Activated T-cell treated with anti-CD3 and anti-CD28 coated beads, Interleukin-2, amount 50 U/mL, for 48 hours (primary cell): ENCODE data around the gene NXPH3.

Experiments used
- DNase-seq, 2 experiments: peaks; one replicate each; pipeline ENCODE4 v3.0.0-alpha.2; 2020

NXPH3 gene

DNA sequence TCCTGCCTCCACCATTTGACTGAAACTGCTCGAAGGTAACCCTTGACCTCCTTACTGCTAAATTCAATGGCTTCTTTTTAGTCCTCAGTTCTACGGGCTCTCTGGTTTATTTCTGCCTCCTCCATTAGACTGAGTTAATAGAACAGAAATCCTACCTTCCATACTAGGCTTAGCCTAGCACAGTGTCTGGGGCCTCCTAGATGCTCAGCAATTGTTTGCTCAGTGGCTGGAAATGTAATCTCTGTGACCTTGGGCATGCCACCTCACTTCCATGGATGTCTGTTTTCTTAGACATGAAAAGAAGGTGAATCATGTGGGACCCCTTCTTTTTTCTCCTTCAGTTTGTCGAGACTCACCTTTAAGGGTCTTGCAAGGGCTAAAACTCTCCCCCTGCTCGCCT, 19.7 kb downstream of the NXPH3 start:
- DNase-seq: no peak

DNA sequence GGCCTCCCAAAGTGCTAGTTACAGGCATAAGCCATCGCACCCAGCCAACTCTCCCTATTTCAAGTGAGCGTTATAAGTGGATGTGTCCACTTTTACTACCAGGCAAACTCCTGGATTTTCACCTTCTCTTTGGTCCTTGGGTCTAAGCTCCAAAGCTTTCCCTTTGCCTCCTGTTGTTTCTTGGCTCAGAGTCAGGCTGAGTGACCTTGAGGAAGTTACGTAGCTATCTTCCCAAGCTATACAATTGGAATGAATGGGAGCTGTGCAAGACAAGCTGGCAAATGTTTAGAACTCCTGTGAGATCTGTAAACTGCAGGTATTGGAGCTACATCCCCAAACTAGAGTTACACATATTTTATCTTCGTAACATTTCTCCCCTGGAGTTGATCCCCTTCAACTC, 20.3 kb downstream of the NXPH3 start:
- no peak for DNase-seq

DNA sequence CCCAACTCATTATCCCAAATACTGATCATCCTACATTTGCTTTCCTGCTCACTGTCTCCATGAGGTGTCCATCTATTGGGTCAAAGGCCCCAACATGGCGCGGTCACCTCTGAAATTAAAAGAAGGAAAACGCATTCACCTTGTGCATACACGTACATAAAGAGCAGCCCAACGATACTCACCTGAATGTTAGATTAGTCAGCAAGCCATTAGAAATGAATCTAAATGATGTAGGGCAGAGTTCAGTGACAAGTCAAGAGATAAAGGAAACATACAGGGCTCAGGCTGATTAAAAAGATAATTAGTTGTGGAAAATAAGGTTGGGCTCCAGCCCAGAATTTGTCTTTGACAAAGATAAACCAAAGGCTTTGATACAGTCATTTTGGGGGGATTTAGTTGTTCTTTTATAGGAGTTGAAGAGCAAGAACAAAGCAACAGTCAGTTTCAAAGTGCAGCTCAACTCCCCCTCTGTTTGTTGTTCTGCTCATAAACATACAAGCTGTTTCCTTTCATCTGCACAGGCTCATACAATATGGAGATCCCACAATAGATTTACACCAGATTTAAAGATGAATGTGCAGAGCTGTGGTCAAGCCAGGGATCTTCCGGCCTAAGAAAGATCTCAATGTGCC, 21.1 kb downstream of the NXPH3 start:
- no peak for DNase-seq

DNA sequence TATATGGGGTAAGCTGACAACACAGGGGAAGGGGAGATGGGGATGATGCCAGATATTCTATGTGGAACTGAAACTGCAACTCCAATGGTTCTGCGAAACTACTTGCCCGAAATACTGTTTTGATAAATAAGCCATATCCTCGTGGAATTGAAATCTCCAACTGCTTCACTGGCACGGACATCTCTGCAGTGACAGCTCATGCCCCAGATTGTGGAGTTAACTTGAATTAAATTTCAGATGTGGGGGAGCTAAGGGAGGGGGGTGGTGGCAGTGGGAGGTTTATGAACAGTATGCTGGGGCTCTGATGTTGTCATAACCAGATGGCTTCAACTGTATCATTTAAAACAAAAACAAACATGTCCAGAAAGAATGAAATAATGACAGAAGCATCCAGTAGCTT, 21.8 kb downstream of the NXPH3 start:
- DNase-seq: no peak

DNA sequence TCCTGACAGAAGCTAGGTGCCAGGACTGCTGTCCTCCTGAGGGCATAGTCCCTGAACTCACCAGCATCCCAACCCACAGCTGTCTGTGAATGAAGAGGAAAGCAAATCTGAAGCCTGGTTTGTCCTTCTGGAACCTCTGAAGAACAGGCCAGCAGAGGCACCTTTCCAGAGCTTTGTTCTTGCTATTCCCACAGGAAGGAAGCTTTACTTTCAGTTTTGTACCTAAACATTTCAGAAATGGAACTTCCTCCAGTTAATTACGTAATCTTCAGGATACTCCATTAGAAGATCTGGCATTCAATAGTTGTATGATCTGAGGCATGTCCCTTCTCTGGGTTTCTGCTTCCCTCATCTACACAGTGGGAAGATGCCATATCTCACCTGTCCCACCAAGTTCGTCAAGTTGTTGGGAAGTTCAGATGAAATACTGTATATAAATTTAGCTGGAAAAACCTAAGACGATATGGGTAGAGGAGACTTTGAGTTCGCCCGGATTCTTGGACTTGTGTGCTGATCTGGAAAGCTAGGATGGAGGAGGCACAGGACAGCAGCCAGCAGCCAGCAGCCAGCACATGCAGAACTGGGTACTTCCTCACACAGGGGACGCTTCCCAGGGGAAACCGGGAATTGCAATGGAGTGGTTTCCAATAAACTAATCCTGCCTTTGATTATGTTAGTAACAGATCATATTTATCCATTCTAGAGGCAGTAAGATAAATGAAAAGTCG, 22.4 kb downstream of the NXPH3 start:
- DNase-seq: no peak

DNA sequence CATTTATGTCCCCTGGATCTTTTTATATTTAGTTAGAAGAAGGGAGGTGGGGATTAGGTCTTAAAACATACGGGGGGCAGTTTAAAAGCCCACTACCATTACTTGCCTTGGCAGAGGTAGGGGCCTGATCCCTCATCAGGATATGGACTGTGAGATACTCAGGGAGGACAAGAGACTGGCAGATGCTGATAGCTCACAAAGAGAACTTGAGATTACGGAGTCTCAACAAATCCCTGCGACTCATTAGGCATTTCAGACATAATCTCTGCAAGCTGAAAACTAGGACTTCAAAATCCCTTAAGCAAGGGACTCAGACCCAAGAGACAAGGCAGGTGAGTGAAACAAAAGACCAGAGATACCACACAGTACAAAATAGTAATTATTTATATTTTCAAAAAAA, 23.2 kb downstream of the NXPH3 start:
- no peak for DNase-seq

DNA sequence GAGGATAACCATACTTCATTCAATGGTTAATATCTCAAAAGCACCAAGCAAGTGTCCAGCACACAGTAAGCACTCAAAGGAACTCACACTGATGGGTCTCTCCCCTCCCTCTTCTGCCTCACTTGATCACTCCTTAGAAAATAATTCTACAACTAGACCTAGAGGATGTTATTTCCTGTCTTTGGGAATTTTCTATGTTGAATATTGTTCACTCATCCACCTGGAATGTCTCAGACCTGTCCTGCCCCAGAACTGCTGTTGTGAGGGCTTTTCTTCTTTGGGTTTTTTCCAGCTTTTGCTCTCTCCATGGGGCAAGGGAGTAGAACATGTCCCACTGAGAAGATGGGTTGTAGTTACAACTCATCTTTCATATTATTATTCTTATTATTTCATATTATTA, 25.3 kb downstream of the NXPH3 start:
- no peak for DNase-seq

DNA sequence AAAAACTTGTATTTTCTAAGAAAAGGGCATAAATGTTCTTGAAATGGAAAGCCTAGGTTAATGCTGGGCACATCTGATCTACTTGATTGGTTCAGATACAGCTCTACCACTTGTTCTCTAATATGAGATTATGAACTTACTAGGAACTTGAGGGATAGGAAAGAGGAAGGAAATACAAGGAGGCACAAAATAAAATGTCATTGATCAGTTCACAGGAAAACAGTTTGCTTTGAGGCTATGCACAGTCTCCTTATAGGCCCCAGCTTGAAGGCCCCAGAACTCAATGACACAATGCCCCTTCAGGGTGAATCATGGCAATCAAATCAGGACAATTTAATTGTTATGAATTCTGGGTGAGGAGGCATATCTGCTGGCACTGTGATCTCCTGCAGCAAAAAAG, 27.1 kb downstream of the NXPH3 start:
- no peak for DNase-seq

DNA sequence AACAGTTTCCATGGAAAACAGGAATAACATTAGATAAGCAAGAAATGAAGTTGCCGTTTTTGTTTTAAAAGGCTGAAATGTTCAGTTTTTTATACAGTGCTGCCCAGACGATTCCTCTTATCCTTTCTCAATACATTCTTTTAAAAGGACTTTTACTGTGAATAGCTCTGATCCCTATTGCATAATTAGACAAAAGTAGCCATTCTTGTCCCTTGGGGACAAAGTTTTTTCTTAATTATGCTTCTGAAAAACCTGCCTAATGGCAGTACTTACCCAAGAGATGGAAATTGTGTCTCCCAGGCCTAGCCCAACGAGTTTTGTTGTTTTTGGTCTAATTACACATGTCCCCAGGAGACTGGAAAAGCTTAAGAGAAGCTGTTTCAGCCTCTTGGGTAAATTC, 27.6 kb downstream of the NXPH3 start:
- DNase-seq: no peak

DNA sequence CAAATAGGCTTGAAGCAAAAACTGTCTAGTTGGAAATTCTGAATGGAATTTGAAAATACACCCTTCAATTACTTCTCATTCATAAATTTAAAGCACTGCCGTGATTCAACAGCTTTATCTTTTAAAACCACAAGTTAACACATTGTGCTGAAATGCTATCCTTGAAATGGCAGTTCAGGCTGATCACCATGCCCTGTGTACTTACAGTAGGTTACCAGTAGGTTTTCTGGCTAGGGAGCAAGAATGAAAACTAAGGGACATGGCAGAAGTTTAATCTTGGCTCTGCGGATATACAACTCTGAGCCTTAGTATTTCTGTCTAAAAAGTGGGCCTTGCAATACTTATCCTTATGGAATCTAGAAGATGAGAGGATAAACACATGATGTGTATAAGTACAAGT, 28.0 kb downstream of the NXPH3 start:
- no peak for DNase-seq

DNA sequence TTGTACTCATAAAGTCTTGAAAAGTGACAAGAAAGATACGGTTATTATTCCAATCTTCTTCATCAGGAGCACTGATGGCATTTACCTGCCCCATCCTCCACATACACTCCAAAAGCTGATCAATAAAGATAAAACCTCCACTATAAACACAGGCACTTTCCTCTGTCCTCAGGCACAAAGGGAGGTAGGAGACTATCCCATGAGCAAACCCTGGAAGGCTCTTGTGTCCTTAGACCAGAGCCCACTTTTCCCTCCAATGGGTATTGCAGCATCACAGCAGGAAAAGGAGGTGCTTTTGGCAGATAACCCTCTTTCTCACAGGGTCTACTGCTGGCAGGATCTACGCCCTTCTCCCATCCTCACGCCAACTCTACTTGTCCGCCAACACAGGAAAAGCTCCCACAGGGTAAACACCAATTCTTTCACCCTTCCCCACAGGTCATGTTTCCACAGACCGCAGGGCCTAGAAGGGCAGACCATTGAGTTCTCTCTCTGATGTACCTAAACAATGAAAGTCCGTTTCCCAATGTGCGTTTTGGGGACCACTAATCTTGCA, 28.7 kb downstream of the NXPH3 start:
- DNase-seq: no peak

DNA sequence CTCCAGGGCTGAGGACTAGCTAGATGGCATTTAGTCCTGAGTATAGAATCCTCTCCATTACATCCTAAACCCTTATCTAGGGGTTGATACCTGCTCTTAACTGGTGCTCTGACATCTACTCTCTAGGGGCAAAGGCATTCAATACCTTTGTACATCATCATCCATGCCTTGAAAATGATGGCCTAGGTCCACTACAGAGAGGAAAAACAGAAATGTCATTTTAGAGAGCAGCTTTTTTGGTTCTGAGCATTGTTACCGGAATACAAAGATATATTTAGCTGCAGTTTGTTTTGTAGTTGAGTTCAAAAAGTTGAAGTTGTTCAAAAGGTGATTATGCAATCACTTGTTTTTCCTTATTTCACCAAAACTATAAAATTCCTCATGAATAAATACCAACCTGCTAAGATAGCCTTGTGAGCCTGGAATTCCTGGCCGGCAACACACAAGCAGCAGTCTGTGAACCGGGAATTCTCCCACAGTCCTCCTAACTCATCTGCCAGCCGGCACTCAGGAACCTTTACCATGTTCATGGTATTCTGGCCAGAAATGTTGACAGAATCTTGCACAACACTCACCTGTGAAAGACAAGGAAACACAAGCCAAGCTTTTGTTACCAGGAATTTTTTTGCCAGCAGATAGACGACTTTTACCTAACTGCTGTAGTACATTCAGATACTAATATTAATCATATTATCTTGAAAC, 35.4 kb downstream of the NXPH3 start:
- no peak for DNase-seq

DNA sequence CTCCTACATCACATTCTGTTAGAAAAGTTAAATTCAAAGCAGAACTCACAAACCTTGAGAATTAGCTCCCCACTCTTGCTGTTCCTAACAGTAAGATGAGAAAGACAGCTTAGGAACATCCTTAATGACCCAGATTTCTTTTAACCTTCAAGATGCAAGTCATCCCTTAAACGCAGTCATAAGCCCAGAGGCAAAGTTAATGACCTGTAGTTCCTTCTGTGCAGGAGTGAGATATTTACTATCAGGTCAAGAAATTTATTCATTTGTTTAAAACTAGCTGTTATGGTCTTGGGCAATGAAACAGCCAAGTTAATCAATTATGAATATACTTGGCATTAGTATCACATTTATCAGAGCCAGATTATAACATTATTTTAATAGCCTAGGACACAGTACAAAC, 37.1 kb downstream of the NXPH3 start:
- no peak for DNase-seq

DNA sequence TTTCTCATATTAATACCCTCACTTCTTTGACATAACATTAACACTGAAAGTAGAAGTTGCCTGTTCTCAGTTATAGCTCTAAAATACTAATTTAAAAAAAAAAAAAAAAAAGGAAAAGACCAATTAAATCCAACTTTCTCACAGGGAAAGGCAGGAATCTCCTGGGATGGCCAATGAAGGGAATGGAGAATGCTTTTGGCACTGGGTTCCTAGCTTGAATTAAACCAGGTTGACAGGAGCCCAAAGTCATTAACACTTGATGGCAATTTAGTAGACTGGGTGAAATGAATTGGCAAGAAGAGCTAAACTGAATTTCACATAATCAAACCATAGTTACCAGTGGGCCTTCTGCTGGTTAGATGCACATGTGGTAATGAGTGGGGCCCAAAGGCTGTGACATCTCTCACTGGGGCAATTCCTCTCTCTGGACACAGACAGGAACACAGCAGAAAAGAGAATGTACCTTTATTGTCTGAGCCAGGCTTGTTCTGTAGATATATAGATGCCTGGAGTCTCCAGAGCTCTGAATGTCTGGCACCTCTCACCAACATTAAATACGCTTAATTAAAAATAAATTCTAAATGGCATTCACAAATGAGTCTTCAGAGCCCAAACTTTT, 37.6 kb downstream of the NXPH3 start:
- no peak for DNase-seq

DNA sequence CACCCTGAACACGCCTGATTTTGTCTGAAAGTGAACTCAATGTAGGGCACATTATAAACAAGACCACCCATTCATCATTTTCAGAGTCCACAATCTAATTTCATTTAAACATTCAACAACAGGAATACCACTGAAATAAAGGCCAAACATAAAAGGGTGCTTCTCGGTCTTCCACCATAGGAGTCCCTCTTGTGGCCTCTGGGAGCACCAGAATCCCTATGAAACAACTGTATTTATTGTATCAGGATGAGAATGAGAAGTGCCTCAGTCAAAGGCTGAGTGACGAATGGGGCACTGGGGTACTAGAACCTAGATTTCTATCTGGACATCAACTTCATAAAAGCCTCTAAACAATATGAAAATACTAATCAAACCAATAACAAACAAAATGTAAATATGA, 40.4 kb downstream of the NXPH3 start:
- DNase-seq: no peak

DNA sequence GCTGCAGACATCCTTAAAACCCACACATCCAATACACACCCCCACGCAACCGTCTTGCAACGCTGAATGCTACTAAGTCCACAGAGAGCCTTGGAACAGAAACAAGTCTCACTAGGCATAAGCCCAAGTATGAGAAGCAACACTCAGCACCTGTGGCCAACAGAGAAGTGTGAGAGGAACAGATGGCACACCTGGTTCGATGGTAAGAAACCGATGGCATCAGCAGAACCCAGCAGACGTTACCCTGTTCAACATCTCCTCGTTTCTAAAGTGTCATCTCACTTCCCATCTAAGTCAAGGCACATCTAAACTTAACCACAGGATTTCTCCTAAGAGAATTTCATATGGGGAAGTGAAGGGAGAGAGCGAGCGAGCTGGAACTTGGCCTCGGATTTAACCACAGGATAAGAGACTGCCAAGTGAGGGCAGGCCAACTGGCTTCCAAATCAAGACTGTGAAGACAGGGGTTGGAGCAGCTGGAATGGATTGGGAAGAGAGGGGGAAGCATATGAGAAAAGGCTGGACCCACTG, 41.0 kb downstream of the NXPH3 start:
- no peak for DNase-seq

DNA sequence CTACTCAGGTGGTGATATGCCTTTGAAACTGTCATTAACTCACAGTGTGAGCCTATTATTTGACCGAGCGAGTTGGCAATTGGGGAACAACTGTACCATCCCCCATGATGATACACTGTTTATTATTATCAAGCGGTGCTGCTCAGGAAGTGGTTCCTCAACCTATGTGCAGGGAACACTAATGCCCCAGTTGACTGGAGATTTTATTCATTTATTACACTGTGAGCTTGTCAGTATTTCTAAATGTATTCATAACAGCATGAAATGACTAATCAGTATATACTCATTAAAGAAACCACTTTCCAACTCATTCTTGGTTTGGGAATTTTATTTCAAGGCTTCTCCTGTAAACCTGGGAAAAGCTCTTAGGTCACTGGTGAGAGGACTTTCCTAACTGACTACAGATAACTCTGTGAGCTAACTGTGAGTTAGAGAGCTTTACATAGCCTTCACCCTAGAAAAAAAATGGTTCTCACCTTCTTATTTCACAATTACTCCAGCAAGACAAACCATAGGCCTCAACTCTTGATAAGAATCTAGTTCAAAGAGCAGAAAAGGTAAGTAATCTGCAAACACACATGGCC, 42.4 kb downstream of the NXPH3 start:
- DNase-seq: no peak

DNA sequence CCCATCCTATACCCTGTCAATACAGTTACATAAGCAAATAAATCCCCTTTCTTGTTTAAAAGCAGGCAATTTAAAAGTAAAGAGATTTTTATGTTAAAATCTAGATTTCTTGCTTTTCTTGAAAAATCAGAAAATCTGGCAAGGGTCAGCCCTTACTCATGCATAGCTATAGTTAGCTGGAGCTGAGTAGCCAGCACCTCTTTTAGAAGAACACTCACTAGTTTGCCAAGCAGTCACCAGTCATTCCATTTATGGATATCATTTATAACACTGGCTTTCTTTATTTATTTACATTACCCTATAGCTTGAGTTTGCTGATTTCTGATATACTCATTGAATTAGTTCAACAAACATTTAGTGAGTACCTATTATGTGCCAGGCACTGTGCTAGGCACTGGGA, 45.7 kb downstream of the NXPH3 start:
- no peak for DNase-seq

DNA sequence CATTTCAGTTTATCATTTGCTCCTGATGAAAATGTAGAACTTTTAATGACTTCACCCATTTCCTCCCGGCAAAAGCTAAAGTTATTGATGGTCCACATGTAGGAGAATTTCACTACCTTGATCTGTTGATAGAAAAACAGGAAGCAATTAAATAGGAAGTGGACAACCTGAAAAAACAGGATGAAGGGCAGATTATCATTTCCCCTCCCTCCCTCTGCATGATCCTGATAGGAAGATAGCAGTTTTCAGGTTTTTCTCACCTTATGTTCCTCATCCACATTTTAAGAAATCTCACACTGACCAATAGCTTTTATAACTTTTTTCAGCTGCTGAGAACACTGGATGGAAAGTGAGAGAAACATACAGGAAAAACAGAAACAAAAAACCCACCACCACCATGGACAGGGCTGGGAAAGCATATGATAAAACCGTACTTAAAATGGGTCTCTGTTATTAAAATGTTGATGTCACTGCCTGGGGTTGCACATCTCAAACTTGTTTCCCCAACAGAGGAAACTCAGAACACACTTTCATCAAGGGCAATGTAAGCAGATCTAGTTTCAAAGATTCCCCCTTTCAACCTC, 46.4 kb downstream of the NXPH3 start:
- no peak for DNase-seq

DNA sequence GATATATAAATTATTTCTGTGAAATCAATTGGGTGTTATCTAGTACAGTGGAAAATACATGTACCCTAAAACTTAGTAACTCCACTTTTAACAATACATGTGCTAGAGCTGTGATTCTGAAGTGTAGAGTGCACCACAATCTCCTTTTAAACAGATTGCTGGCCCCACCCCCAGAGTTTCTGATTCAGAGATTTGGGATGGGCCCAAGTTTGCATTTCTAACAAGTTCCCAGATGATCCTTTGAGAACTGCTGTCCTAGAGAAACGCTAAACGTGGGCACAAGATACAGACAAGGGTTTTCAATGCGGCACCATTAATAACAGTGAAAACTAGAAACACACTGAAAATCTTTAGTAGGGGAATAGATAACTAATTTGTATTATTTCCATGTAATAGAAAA, 49.2 kb downstream of the NXPH3 start:
- no peak for DNase-seq

DNA sequence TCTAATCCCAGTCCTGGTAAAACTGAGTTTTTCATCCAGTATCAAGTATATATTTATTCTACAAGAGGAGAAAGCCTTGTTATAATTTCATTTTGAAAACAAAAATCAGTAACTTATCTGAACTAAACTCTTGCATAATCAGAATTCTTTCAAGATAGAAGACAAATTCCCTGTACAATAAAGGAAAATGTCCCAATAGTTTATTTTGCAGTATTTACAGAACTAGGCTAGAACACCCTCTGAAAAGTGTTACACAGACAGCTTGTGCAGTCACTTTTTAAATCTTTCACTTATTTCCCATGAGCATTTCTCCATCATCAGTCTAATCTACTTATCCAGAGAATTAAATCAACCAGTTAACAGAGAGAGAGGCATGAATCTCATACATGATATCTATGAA, 53.8 kb downstream of the NXPH3 start:
- DNase-seq: no peak

DNA sequence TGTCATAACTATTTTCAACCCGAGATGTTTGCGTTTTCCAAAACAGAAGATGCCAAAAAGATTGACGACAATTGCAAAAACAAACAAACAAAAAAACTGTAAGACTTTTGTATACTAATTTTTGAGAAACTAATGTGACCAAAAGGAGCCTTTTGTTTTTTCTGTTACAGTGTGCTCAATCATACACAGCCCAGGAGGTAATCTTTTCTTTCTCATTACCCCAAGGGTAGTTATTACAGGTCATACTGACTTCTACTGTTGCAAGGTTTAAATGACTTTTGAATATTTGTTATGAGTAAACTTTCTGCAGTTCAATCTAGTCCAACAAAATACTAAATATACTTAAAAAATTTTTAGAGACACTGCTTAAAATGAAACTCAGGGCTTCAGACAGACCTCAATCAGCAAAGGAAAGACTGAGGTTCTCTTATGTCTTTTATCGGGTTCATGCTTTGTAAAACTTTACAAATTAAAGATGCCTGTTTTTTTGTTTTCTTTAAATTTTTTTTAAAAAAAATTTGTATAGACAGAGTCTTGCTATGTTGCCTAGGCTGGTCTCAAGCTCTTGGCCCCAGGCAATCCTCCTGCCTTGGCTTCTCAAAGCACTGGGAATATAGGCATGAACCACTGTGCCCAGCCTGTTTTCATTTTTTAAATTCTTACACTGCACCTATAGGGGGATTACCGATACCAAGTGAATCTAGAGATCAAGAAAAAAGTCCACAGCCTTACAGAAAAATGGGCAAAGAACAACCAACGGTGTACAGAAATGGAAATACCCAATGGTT, 54.6 kb downstream of the NXPH3 start:
- DNase-seq: no peak
